Activated naive CD4-positive, alpha-beta T cell (primary cell): ENCODE results near the gene TDRD9.

ENCODE experiments used
- DNase-seq, 4 experiments: peaks; one replicate each; lab custom pipeline; 2025; lab: John Stamatoyannopoulos, UW

TDRD9 gene

GRCh38 chr14:104075530-104076151, 147.4 kb downstream of the TDRD9 start:
- DNase-seq: no peak

GRCh38 chr14:104076743-104077142, 148.5 kb downstream of the TDRD9 start:
- DNase-seq: no peak

- DNase-seq: peak; percentile 37 to 78 (median 71)
Measured at GRCh38 chr14:104078031-104078455, 149.8 kb downstream of the TDRD9 start.

- no peak for DNase-seq
Measured at GRCh38 chr14:104080376-104081260, 152.4 kb downstream of the TDRD9 start.

- no peak for DNase-seq
Measured at GRCh38 chr14:104081261-104081835, 153.1 kb downstream of the TDRD9 start.

- no peak for DNase-seq
Measured at GRCh38 chr14:104081951-104082464, 153.8 kb downstream of the TDRD9 start.

GRCh38 chr14:104082807-104083206, 154.6 kb downstream of the TDRD9 start:
- no peak for DNase-seq

GRCh38 chr14:104084251-104085002, 156.2 kb downstream of the TDRD9 start:
- no peak for DNase-seq

- no peak for DNase-seq
Measured at GRCh38 chr14:104085032-104085888, 157.0 kb downstream of the TDRD9 start, which contains the start of gene ASPG. ASPG (plus strand) TSS chr14:104085700; CDS start chr14:104085771, 71 bp downstream.

GRCh38 chr14:104085889-104086201, 157.6 kb downstream of the TDRD9 start:
- DNase-seq: no peak

GRCh38 chr14:104086210-104086660, 158.0 kb downstream of the TDRD9 start:
- DNase-seq: no peak

GRCh38 chr14:104086661-104087461, 158.6 kb downstream of the TDRD9 start:
- DNase-seq: no peak

- no peak for DNase-seq
Measured at GRCh38 chr14:104087505-104087904, 159.2 kb downstream of the TDRD9 start.

GRCh38 chr14:104087981-104088850, 160.0 kb downstream of the TDRD9 start:
- DNase-seq: no peak

- DNase-seq: no peak
Measured at GRCh38 chr14:104090071-104090748, 162.0 kb downstream of the TDRD9 start.

GRCh38 chr14:104091061-104091926, 163.0 kb downstream of the TDRD9 start:
- no peak for DNase-seq

GRCh38 chr14:104091927-104092771, 163.9 kb downstream of the TDRD9 start:
- no peak for DNase-seq
